ENCODE results near the gene ZNF578.
"Not testable (repeated sequence)": the region's sequence is repeated elsewhere in the genome, so short reads cannot be mapped to it uniquely, and the experiment has no call there.

ZNF578 gene

GRCh38 chr19:52561611-52562010, 108.3 kb downstream of the ZNF578 start:
- not testable (repeated sequence) for DNase-seq (ENCODE audit: low read depth)

All from activated T-helper 1 cell treated with Interleukin-2 at 50 U/mL for 16 hours (primary cell).